ENCODE data around the gene YY1. TPM values are rescaled to one million over a fixed set of nuclear protein-coding genes. Genes with fewer than 3 reads are reported as not detected.

YY1 gene
- total RNA-seq, 1 donor from 2014 or later: 70.0 TPM

GRCh38 chr14:100256339-100256895, 17.5 kb downstream of the YY1 start:
- no peak overlapping the region for H3K4me3 Mint-ChIP-seq (ENCODE audit: unreplicated experiment)
- no peaks in the 10 kb centered on the region for H3K36me3 Mint-ChIP-seq (ENCODE audit: low read depth)
- no peak for TF ChIP-seq CTCF (IDR thresholded peaks at IDR 0.05)
- no peak overlapping the region for H3K27ac Mint-ChIP-seq (ENCODE audit: unreplicated experiment)
- no peaks in the 10 kb centered on the region for H3K9me3 Mint-ChIP-seq (ENCODE audit: low read depth)
- H3K4me1 Mint-ChIP-seq (ENCODE audit: low read depth): peaks cover 36% of the 10 kb centered on the region
- H3K27me3 Mint-ChIP-seq (ENCODE audit: low read depth): no peaks in the 10 kb centered on the region
- no peak for DNase-seq (ENCODE audit: low spot score)

- TF ChIP-seq CTCF (IDR thresholded peaks at IDR 0.05): no peak
- Mint-ChIP-seq H3K36me3 (ENCODE audit: low read depth) (peaks cover 6% of the 10 kb centered on the region), H3K4me1 (ENCODE audit: low read depth) (peaks cover 37% of the 10 kb centered on the region), H3K27me3 (ENCODE audit: low read depth) (no peaks in the 10 kb centered on the region), H3K27ac (ENCODE audit: unreplicated experiment) (no peak overlapping the region), H3K4me3 (ENCODE audit: unreplicated experiment) (no peak overlapping the region), H3K9me3 (ENCODE audit: low read depth) (no peaks in the 10 kb centered on the region)
- DNase-seq (ENCODE audit: low spot score): no peak
These were observed 22.7 kb downstream of the YY1 start for GRCh38 chr14:100261621-100262020.

GRCh38 chr14:100262545-100262944, 23.6 kb downstream of the YY1 start:
- H3K4me1 Mint-ChIP-seq (ENCODE audit: low read depth): peaks cover 37% of the 10 kb centered on the region
- no peaks in the 10 kb centered on the region for H3K27me3 Mint-ChIP-seq (ENCODE audit: low read depth)
- H3K4me3 Mint-ChIP-seq (ENCODE audit: unreplicated experiment): no peak overlapping the region
- peaks cover 6% of the 10 kb centered on the region for H3K36me3 Mint-ChIP-seq (ENCODE audit: low read depth)
- H3K9me3 Mint-ChIP-seq (ENCODE audit: low read depth): no peaks in the 10 kb centered on the region
- no peak for DNase-seq (ENCODE audit: low spot score)
- H3K27ac Mint-ChIP-seq (ENCODE audit: unreplicated experiment): no peak overlapping the region
- TF ChIP-seq CTCF (IDR thresholded peaks at IDR 0.05): no peak

- H3K27ac Mint-ChIP-seq (ENCODE audit: unreplicated experiment): no peak overlapping the region
- peaks cover 6% of the 10 kb centered on the region for H3K36me3 Mint-ChIP-seq (ENCODE audit: low read depth)
- no peak for TF ChIP-seq CTCF (IDR thresholded peaks at IDR 0.05)
- H3K27me3 Mint-ChIP-seq (ENCODE audit: low read depth): no peaks in the 10 kb centered on the region
- H3K4me3 Mint-ChIP-seq (ENCODE audit: unreplicated experiment): no peak overlapping the region
- no peaks in the 10 kb centered on the region for H3K9me3 Mint-ChIP-seq (ENCODE audit: low read depth)
- no peak for DNase-seq (ENCODE audit: low spot score)
- H3K4me1 Mint-ChIP-seq (ENCODE audit: low read depth): peaks cover 35% of the 10 kb centered on the region
These were observed 24.2 kb downstream of the YY1 start for GRCh38 chr14:100263141-100263540.

GRCh38 chr14:100267990-100268389, 29.0 kb downstream of the YY1 start:
- peaks cover 6% of the 10 kb centered on the region for H3K36me3 Mint-ChIP-seq (ENCODE audit: low read depth)
- no peak for TF ChIP-seq CTCF (IDR thresholded peaks at IDR 0.05)
- DNase-seq (ENCODE audit: low spot score): no peak
- peaks cover 19% of the 10 kb centered on the region for H3K4me1 Mint-ChIP-seq (ENCODE audit: low read depth)
- no peak overlapping the region for H3K27ac Mint-ChIP-seq (ENCODE audit: unreplicated experiment)
- H3K9me3 Mint-ChIP-seq (ENCODE audit: low read depth): no peaks in the 10 kb centered on the region
- no peak overlapping the region for H3K4me3 Mint-ChIP-seq (ENCODE audit: unreplicated experiment)
- H3K27me3 Mint-ChIP-seq (ENCODE audit: low read depth): no peaks in the 10 kb centered on the region

Data from chondrocyte (in vitro differentiated cells).